GM21528 (cell line): ENCODE results near the gene PTPRG.

Experiments used
- ATAC-seq: cut with Tn5 transposase; IDR thresholded peaks from one replicate; pipeline ENCODE4 v1.9.1; 2021; ENCODE audit warnings: mild to moderate bottlenecking, moderate library complexity; ENCODE audit not compliant: unreplicated experiment, low FRiP score

PTPRG gene

DNA sequence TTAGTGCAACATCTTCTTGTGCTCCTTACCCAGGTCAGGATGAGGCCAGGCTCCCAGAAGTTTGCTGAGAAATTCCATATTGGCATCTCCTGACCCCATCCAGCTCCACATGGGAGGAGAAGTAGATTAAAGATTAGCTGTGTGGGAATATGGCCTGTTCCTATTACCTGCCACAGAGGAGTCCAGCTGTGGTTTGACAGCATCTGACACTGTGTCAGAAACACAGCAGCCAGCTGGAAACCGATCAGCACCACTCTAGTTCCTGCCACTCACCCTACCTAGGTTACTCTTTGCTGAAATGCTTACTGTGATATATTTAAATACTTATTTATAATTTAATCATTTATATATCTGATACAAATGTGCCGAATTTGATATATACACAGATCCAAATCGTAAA lies 551.7 kb downstream of the PTPRG start:
- no peak for ATAC-seq

GRCh38 chr3:62114763-62115162 lies 553.4 kb downstream of the PTPRG start:
- ATAC-seq: no peak

DNA sequence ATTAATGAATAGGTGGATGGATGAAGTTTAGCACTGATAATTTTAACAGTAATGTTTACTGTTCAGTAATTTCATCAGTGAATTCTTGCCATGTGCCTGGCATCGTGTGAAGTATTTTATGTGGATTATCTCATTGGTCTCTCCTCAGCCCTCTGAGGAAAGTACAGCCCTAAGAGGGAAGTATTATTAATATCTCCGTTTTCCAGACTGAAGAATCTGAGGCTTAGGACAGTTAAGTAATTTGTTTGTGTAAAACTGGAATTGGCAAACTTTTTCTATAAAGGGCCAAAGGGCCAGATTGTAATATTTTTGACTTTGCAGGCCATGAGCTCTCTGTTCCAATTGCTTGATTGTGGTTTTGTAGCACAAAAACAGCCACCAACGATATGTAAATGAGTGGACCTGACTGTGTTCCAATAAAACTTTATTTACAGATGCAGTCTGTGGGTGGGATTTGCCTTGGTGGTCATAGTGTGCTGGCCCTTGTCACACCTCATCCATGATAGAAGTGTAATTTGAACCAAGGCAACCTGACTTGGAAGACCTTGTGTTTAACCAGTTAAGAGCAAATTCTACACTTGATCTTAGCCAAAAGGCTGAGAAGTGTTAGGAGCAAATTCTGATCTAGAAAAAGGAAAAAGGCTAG lies 556.7 kb downstream of the PTPRG start:
- ATAC-seq: no peak

- no peak for ATAC-seq
These were observed 557.8 kb downstream of the PTPRG start for GRCh38 chr3:62119139-62119538.

DNA sequence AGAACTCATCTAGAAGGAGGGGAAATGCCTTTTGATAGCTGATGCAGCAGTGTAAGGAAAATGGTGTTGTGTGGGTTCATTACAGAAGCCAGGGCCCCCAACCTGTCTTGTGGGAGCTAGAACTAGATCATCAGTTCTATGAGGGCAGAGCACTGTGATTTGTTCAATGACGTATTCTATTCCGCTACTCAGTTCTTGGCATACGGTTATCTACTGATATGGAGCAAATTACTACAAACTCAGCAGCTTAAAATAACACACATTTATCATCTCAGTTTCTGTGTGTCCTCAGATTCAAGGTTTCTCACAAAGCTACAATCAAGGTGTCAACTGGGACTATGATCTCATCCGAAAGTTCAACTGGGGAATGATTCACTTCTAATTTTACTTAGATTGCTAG lies 561.4 kb downstream of the PTPRG start:
- no peak for ATAC-seq

DNA sequence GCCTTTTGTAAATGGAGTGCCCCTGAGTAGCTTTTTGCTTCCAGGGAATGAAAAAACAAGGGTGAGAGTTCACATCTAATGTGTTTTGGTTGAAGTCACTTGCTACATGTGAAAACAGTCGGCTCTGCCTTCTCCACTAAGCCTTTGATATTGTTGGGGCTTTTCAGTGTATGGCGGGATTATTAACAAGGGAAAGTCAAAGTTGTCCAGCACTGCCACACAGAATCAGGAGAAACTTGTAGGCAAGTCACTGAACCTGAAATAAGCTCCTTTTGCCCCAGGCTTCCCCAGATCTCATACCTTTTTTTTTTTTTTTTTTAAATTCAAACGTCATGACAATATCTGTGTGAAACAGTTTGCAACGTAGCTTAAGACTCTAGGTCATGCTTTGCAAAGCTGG lies 564.0 kb downstream of the PTPRG start:
- no peak for ATAC-seq

- no peak for ATAC-seq
These were observed 565.7 kb downstream of the PTPRG start for GRCh38 chr3:62127116-62127515.

DNA sequence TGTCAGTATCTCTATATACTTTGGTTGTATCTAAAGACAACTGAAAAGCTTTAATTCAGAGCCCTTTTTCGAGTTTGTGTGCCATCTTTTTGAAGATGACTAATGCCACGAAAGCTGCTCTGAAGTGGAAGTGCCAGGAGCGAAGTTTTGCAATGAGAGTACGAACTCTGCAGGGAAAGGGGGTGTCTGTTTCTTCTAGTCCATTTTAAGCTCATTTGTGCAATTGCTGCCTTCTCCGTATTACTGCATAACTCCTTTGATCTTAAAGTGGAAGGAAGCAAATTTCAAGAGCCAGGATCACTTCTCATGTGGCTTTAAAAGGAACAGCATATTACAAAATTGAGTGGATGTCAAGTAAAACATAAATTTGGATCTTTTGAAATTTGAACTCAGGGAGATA lies 566.7 kb downstream of the PTPRG start:
- no peak for ATAC-seq

DNA sequence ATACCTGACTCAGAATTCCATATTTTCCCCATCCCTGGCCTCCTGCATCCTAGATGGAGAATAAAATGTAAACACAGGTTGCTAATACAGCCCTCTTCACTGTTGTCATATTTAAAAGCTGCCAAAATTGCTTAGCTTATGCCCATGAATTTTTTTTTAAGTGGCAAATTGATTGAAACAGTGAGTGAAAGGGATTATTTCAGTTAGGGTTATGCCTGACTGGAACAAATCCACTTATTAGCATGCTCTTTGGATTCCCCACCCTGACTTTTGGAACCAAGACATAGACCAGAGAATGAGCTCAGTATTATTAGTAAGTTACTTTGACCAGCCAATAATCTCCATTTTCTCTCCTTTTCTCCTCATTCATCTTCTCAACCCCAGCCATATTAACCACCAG lies 567.3 kb downstream of the PTPRG start:
- no peak for ATAC-seq

GRCh38 chr3:62131050-62131449 lies 569.7 kb downstream of the PTPRG start:
- no peak for ATAC-seq

DNA sequence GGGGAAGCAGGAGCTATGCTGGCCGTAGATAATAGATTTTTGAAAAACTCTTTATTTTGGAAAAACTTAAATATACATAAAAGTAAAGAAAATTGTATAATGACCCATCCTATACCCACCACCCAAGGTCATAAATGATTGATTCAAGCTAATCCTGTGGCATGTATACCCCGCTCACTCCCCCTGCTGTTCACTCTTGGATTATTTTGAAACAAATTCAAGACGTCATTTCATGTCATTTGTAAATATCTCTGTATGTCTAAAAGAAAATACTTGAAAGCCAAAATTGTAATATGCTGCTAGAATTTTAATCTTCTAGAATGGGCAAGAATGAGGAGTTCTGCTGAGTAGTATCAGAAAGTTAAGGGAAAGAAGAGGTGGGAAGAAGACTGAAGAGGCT lies 570.2 kb downstream of the PTPRG start:
- no peak for ATAC-seq

GRCh38 chr3:62132027-62132602 lies 570.7 kb downstream of the PTPRG start:
- no peak for ATAC-seq

DNA sequence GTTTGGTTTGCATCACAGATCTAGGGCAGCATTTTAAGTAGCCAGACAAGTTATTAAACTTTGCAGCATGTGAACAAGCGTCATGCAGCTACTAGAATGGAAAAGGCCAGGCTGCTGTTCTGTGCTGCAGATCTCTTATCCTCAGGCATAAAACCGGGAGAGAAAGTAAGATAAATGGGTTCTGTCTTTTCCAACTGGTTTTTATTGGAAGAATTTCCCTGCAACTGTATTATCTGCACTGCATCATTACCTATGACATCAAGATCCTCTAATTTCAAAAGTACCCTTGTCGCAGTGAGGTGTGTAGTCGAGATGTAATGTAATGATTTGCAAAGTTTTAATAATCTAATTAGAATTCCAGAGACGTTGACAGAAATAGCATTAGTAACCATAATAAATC lies 571.6 kb downstream of the PTPRG start:
- no peak for ATAC-seq

GRCh38 chr3:62134061-62134496 lies 572.7 kb downstream of the PTPRG start:
- ATAC-seq: no peak

GRCh38 chr3:62135741-62136140 lies 574.4 kb downstream of the PTPRG start:
- no peak for ATAC-seq

DNA sequence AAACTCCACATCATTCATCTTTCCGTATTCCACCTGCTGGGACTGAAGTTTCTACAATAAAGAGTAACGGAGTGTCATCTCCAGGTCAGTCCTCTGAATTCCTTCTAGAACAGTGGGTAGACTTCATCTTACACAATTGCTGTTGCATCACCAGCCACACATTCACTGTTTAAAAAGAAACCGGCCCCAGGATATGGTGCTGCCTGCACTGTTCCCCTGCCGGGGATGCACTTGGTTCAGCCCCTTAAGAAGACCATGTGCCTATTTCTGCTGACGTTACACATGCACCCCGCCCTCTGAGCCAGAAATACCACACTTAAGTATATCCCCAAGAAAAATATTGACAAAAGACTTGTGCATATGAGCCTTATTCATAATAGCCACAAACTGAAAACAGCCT lies 578.6 kb downstream of the PTPRG start:
- no peak for ATAC-seq

GRCh38 chr3:62142331-62143085 lies 581.1 kb downstream of the PTPRG start:
- no peak for ATAC-seq

DNA sequence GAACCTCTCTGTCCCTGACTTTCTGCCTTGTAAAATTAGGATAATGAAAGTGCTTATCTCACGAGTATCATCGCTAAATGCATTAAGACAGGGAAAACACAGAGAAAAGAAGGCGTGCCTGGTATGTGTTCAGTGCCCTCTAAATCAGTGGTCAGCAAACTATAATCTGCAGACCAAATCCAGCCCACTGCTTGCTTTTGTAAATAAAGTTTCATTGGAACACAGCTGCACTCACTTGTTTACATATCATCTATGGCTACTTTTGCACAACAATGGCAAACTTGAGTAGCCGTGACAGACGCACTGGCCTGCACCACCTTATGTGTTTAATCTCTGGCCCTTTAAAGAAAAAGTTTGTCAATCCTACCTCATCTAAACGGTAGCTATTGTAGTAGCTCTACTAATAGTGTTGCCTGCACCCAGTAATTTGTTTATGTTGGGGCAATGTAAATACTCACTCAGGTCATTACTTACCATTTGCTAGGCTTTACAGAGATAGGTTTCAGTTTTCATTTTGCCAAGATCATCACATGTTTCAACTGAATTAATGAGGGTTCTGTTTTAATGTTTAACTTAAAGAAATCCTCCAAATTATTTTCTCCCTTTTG lies 582.6 kb downstream of the PTPRG start:
- no peak for ATAC-seq

DNA sequence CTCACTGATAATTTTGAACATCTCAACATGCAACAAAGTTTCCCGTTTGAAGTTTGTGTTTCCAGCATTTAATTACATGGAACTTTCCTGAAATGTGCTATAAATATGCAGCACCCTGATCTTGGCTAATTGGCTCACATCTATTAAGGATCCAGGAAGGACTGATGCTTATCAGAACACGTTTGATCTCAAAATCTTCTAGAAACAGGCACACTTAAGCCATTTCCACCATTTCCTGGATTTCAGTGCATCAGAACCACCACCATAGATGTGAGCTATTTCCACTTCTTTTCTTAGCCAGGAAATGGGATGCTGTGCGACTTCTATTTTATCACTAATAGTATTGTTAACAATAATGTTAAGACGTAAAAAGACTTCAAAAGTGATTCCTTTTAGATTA lies 583.1 kb downstream of the PTPRG start:
- ATAC-seq: no peak

DNA sequence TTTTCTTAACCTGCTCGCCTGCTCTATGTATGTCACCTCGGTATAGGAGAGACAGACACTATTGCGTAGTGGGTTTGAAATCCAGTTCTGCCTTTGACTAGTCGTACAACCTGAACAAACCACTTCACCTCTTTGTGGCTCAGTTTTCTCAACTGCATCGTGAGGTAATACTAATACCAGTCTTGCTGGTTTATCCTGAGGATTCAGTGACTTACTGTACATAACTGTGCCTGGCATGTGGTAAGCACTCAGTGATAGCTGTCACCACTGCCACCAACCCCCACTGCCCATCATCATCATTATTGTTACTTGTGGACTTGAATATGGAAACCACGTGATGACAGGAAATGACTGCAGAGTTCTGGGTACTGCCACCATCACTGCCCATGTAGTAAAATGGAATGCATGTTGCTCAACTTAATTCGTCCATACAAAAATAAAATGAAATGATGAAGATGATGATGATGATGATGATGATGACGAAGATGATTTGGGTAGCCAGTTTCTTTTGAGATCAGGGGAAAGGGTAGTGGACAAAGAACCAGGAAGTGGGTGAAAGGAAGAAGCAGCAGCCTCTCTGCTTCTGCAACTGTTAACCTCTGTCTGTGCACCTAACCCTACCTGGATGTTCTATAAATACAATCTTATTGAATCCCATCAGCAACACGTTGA lies 583.9 kb downstream of the PTPRG start:
- no peak for ATAC-seq

- no peak for ATAC-seq
These were observed 588.2 kb downstream of the PTPRG start for GRCh38 chr3:62149539-62149938.
